Measurements from ENCODE around the gene UBXN4.

UBXN4 gene

DNA sequence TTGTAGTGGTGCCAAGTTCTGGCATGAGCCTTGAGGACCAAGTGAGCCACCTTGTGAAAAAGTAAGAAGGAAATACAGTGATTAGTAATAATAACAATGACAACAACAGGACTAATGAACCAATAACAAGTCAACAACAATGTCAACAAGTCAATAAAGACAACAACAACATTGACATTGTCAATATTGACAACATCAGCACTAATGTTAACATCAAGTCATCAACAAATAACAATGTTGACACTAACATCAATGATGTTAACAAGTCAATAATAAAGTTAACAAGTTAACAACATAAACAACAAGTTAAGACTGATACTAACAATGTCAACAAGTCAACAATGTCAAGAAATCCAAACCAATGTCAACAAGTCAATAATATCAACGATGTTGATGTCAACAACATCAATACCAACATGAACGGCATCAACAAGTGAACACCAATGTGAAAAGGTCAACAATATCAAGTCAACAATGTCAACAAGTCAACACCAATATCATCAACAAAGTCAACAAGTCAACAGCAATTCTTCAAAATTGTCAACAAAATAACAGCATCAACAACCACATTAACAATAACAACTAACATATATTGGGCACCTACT, 71.4 kb downstream of the UBXN4 start:
- H3K36me3 ChIP-seq (ENCODE audit: insufficient read depth, low read length): no peaks in the 10 kb centered on the region
- H3K9me2 ChIP-seq (replicated peaks; ENCODE audit: low read depth, low read length): no peaks in the 10 kb centered on the region
- H3K4me1 ChIP-seq (ENCODE audit: insufficient read depth, low read length, poor library complexity, severe bottlenecking): no peaks in the 10 kb centered on the region
- no peaks in the 10 kb centered on the region for H4K20me1 ChIP-seq (ENCODE audit: insufficient read depth, low read length, poor library complexity, severe bottlenecking)
- H3K9me3 ChIP-seq (ENCODE audit: insufficient read depth, low read depth, low read length): no peaks in the 10 kb centered on the region
- H2AFZ ChIP-seq (ENCODE audit: low read length): no peak overlapping the region
- H3K4me2 ChIP-seq (ENCODE audit: low read depth, low read length, poor library complexity, severe bottlenecking): no peak overlapping the region
- no peaks in the 10 kb centered on the region for H3F3A ChIP-seq (ENCODE audit: low read depth)
- no peak for TF ChIP-seq EZH2phosphoT487 (IDR thresholded peaks at IDR 0.05; ENCODE audit: borderline replicate concordance)
- TF ChIP-seq, protein P1, sequence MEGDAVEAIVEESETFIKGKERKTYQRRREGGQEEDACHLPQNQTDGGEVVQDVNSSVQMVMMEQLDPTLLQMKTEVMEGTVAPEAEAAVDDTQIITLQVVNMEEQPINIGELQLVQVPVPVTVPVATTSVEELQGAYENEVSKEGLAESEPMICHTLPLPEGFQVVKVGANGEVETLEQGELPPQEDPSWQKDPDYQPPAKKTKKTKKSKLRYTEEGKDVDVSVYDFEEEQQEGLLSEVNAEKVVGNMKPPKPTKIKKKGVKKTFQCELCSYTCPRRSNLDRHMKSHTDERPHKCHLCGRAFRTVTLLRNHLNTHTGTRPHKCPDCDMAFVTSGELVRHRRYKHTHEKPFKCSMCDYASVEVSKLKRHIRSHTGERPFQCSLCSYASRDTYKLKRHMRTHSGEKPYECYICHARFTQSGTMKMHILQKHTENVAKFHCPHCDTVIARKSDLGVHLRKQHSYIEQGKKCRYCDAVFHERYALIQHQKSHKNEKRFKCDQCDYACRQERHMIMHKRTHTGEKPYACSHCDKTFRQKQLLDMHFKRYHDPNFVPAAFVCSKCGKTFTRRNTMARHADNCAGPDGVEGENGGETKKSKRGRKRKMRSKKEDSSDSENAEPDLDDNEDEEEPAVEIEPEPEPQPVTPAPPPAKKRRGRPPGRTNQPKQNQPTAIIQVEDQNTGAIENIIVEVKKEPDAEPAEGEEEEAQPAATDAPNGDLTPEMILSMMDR (conservative IDR thresholded peaks at IDR 0.05; ENCODE audit: low read length): no peak
- H3K27me3 ChIP-seq (ENCODE audit: insufficient read depth, low read length, poor library complexity, severe bottlenecking): no peaks in the 10 kb centered on the region
- H3K4me3 ChIP-seq (ENCODE audit: low read length, poor library complexity, severe bottlenecking): no peak overlapping the region
- H3K9ac ChIP-seq (ENCODE audit: low read depth, low read length, poor library complexity, severe bottlenecking): no peak overlapping the region
- H3K79me2 ChIP-seq (ENCODE audit: insufficient read depth, low read length): no peaks in the 10 kb centered on the region

DNA sequence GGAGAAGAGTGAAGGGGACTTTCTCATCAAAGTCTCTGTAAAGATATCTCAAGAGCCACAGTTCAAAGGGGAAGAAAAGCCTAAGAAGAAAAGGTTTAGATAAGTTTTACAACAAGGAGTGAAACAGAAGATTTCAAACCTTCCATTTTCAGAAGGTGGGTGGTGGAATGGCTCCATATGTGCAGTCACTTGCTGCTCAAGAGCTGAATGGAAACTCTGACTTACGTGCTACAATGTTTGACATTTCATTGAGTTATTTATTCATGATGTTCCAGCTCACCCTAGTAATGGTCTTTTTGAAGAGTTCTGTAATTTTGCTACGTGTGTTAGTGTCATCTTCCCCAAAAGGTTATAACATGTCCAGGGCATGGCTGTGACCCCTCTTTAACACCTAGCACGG, 73.6 kb downstream of the UBXN4 start:
- peaks cover 7% of the 10 kb centered on the region for H3K4me1 ChIP-seq (ENCODE audit: insufficient read depth, low read length, poor library complexity, severe bottlenecking)
- H3K79me2 ChIP-seq (ENCODE audit: insufficient read depth, low read length): no peaks in the 10 kb centered on the region
- no peak overlapping the region for H3K9ac ChIP-seq (ENCODE audit: low read depth, low read length, poor library complexity, severe bottlenecking)
- no peaks in the 10 kb centered on the region for H3K9me3 ChIP-seq (ENCODE audit: insufficient read depth, low read depth, low read length)
- no peak overlapping the region for H3K4me2 ChIP-seq (ENCODE audit: low read depth, low read length, poor library complexity, severe bottlenecking)
- no peak overlapping the region for H2AFZ ChIP-seq (ENCODE audit: low read length)
- TF ChIP-seq, protein P1 (conservative IDR thresholded peaks at IDR 0.05; ENCODE audit: low read length): no peak
- TF ChIP-seq EZH2phosphoT487 (IDR thresholded peaks at IDR 0.05; ENCODE audit: borderline replicate concordance): no peak
- no peaks in the 10 kb centered on the region for H3K9me2 ChIP-seq (replicated peaks; ENCODE audit: low read depth, low read length)
- 0 out of 2 replicates have a peak, but pooled peaks cover 2% of the 10 kb centered on the region for H3F3A ChIP-seq (ENCODE audit: low read depth)
- H4K20me1 ChIP-seq (ENCODE audit: insufficient read depth, low read length, poor library complexity, severe bottlenecking): no peaks in the 10 kb centered on the region
- no peaks in the 10 kb centered on the region for H3K36me3 ChIP-seq (ENCODE audit: insufficient read depth, low read length)
- no peak overlapping the region for H3K4me3 ChIP-seq (ENCODE audit: low read length, poor library complexity, severe bottlenecking)
- H3K27me3 ChIP-seq (ENCODE audit: insufficient read depth, low read length, poor library complexity, severe bottlenecking): no peaks in the 10 kb centered on the region

DNA sequence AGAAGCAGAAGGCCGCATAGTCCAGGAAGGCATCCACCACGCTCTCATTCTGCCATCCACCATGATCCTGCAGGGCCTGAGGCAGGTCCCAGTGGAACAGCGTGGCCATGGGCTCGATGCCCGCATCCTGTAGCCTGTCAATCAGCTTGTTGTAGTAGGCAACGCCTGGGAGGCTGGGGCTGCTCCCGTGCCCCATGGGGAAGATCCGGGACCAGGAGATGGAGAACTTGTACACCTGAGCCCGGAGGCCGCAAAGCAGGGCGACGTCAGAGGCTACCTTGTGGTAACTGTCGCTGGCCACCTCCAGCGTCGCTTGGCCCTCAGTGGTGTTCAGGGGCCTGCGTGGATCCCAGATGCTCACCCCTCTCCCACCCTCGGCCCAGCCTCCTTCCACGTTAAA, 75.8 kb downstream of the UBXN4 start:
- no peaks in the 10 kb centered on the region for H3K27me3 ChIP-seq (ENCODE audit: insufficient read depth, low read length, poor library complexity, severe bottlenecking)
- no peak overlapping the region for H3K4me2 ChIP-seq (ENCODE audit: low read depth, low read length, poor library complexity, severe bottlenecking)
- H3K9me2 ChIP-seq (replicated peaks; ENCODE audit: low read depth, low read length): no peaks in the 10 kb centered on the region
- H3K9ac ChIP-seq (ENCODE audit: low read depth, low read length, poor library complexity, severe bottlenecking): no peak overlapping the region
- H2AFZ ChIP-seq (ENCODE audit: low read length): no peak overlapping the region
- H3F3A ChIP-seq (ENCODE audit: low read depth): 0 out of 2 replicates have a peak, but pooled peaks cover 6% of the 10 kb centered on the region
- no peak overlapping the region for H3K4me3 ChIP-seq (ENCODE audit: low read length, poor library complexity, severe bottlenecking)
- H4K20me1 ChIP-seq (ENCODE audit: insufficient read depth, low read length, poor library complexity, severe bottlenecking): no peaks in the 10 kb centered on the region
- 0 out of 2 replicates have a peak, but pooled peaks cover 2% of the 10 kb centered on the region for H3K9me3 ChIP-seq (ENCODE audit: insufficient read depth, low read depth, low read length)
- H3K36me3 ChIP-seq (ENCODE audit: insufficient read depth, low read length): no peaks in the 10 kb centered on the region
- peaks cover 26% of the 10 kb centered on the region for H3K4me1 ChIP-seq (ENCODE audit: insufficient read depth, low read length, poor library complexity, severe bottlenecking)
- TF ChIP-seq EZH2phosphoT487 (IDR thresholded peaks at IDR 0.05; ENCODE audit: borderline replicate concordance): no peak
- TF ChIP-seq, protein P1 (conservative IDR thresholded peaks at IDR 0.05; ENCODE audit: low read length): no peak
- H3K79me2 ChIP-seq (ENCODE audit: insufficient read depth, low read length): peaks cover 13% of the 10 kb centered on the region; the same call in 1 of the 2 replicates

Data from Loucy (cell line).